GM18517 (cell line): ENCODE results near the gene SCGB3A1.

ENCODE experiments used
- ATAC-seq: cut with Tn5 transposase; IDR thresholded peaks from one replicate; pipeline ENCODE4 v1.9.1; 2021; ENCODE audit warnings: mild to moderate bottlenecking, moderate library complexity; ENCODE audit not compliant: unreplicated experiment

Gene SCGB3A1

DNA sequence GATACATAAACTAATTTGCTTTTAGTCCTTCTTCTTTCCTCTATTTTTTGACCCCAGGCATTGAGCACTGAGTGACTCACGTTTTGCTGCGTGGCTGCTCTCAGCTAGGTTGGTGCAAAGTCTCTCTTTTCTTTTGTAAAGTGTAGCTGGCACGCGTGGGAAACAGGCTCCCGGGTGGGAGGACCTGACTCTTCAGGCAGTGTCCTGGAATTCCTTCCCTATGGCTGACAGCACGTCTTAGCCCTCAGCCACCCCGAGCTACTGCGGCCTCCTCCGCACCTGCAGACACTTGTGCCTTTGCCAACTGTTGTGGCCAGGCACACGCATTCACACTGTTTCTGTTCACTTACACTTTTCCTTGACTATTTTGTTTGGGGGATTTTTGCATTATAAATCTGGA lies 877 bp upstream of the SCGB3A1 start:
- ATAC-seq, result no peak

DNA sequence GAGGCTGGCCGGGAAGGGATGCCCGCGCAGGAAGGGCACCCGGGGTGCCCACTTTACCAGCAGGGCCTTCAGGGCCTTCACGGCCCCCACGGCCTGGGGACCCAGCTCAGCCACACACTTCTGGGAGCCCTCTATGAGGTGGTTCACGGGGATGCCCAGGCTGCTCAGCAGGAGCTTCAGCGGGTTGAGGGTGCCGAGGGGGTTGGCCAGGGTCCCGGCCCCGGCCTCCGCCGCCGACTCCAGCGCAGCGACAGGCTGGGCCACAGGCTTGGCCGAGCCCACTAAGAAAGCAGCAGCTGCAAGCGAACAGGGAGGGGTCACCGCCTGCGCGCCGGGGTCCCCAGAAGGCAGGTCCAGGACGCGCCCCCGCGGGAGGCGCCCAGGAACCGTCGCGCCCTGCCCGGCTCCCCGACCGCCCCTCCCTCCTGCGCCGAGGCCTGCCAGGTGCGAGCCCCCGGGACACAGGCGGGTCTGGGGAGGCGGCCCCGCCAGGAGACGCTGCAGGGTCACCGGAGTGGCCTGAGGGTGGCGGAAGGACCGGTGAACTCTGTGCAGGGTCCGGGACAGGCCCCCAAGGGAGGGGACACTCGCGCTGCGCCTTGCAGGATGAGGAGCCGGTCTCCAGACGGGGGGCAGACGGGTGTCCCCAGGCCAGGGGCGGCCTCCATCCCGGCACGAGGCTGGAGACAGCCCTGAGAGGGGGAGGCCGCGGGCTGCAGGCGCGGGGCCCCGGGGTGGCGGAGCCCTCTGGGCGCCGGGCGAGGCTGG lies 572 bp downstream of the SCGB3A1 start:
- no peak for ATAC-seq

DNA sequence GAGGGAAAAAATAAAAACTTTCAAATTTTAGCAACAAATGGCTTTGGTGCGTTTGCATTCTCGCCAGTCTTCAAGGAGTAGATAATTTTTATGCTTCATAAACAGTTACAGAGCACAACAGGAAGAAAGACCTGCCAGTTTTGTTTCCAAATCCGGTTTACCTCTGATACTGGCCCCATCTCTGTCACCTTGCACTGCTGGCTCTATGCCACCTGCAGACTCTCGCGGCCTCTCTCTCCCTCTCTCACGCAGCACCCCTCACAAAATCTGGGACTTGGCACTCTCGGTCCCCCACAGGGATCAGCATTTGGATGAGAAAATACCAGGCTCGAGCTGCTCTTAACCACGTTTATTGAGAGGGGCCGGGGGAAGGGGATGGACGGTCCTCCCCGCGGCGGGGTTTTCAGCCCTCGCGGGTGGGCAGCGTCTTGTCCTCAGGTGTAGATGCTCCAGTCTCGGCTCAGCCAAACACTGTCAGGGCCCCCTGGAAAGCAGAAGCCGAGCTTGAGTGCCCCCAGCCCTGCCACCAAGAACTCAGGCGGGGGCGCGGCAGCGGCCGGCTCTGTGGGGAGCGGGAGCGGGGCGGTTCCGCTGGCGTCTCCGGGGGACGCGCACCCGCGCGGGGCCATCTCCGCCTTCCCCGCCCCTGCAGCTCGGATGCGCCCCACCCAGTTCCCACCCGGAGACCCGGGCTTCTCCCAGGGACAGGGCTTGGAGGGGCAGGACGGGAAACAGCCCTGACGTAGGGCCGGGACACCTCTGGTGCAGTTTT lies 1.3 kb downstream of the SCGB3A1 start:
- no peak for ATAC-seq

DNA sequence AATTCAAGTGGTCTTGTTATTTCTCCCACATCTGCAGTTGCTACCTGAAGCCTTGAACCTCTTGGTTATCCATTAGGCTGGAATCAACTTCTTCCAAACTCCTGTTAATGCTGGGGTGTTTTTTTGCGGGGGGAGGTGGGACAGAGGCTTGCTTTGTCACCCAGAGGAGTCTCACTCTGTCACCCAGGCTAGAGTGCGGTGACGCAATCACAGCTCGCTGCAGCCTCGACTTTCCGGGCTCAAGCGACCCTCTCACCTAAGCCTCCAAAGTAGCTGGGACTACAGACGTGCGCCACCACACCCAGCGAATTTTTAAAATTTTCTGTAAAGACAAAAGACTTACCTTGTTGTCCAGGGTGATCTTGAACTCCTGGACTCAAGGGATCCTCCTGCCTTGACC lies 4.4 kb downstream of the SCGB3A1 start:
- no peak for ATAC-seq

DNA sequence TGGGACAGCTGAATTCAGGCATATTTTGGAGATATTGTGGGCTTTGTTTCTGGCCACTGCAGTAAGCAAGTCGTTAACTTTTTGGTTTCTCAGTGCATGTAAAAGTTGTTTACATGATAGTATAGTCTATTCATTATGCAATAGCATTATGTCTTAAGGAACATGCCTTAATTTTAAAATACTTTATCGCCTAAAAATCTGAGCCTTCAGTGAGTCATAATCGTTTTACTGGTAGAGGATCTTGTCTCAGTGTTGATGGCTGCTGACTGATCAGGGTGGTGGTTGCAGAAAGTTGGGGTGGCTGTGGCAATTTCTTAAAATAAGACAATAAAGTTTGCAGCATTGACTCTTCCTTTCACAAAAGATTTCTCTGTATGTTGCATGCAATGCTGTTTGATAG lies 5.1 kb downstream of the SCGB3A1 start:
- no peak for ATAC-seq

DNA sequence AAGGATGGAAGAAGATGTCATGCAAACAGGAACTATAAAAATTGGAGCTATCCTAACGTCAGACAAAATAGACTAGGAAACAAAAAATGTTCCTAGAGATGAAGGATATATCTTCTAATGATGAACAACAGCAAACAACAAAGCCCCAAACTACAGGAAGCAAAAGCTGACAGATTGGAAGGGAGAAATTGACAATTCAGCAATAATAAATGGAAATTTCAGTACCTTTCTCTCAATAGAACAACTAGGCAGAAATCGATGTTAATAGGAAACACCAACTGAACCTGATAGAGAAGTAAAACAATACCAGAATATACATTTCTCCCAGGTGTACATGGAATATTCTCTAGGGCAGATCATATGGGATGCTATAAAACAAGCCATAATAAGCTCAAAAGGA lies 7.6 kb downstream of the SCGB3A1 start:
- ATAC-seq, result no peak

DNA sequence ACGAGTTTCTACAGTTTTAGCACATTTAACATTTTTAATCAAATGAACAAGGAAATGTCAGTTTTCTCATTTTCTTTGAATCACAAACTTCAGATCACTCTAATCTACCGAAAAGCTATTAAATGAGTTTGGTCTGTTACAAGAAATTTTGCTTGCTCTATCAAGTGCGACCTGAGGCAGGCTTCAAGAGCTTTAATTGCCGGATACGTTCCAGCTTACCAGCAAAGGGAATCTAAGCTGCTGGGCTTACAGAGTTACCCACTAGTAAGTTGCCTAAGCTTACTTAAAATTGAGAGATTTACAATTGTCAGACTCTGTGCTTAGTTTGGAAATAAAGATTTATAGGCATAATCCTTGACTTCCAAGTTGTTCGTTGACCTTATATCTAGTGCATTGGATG lies 10.6 kb downstream of the SCGB3A1 start:
- ATAC-seq, result no peak

DNA sequence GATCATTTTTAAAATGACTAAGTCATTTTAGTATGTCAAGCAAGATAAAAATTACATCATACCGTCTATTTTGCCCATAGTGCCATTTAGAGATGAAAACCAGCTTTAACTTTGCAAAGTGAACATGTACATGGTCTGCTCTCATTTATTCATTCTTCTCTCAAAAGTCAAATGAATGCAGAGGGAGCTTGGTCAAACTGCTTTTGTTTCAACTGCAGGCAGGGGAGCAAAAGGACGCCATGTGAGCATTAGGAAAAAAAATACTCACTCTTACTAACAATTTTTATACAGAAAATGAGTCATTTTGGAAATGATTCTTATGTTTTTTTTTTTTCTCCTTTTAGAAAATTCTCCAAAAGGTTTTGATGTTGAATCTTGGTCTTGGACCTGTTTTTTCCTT lies 15.7 kb downstream of the SCGB3A1 start:
- no peak for ATAC-seq

DNA sequence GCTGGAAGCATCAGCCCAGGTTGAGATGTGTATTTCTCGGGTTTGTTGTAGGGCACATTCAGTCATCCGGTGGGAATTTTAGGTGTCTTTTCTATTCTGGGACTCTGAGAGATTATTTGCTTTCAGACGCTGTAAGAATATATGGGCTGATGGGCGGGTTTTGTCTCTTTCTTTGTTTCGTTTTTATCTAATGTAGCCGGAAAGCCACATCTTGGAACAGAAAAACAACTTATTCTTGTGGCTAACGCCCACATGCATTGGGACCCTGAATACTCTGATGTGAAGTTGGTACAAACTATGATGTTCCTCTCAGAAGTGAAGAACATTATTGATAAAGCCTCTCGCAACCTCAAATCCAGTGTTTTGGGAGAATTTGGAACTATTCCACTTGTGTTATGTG lies 22.4 kb downstream of the SCGB3A1 start:
- ATAC-seq, result no peak

DNA sequence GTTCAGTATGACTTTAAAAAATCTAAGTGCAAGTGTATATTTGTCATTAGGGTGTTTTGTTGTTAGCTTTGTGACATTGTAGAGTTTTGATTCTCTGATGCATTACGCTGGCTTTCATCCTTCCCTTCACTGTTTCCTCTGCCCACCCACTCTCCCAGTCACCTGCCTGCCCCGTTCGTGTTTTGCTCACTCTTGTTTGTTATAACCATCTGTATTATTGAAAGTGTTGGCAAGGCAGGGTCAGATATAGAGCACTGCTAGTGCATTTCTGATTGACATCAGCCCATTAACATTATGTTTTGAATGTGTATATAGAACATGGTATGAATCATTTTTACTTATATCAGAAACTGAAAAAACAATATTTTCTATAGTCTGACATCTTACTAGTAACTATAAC lies 27.3 kb downstream of the SCGB3A1 start:
- ATAC-seq, result no peak

DNA sequence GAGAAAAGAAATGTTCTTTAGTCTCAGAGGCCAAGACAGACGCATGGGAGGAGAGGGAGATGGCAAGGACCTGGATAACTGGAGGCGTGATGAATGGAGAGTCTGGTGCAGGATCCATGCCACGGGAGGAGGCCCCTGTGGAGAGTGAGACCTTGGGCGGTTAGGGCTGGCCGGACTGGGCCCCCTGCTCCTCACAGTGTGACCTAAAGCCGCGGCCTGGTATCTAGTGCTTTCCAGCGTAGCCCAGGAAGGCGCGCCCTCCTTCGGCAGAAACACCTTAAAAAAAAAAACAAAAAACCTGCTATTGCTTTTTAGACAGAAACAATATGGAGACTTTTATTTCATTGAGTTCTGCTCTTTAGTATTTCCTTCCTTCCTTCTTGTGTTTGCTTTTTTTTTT lies 33.1 kb downstream of the SCGB3A1 start:
- ATAC-seq, result no peak

DNA sequence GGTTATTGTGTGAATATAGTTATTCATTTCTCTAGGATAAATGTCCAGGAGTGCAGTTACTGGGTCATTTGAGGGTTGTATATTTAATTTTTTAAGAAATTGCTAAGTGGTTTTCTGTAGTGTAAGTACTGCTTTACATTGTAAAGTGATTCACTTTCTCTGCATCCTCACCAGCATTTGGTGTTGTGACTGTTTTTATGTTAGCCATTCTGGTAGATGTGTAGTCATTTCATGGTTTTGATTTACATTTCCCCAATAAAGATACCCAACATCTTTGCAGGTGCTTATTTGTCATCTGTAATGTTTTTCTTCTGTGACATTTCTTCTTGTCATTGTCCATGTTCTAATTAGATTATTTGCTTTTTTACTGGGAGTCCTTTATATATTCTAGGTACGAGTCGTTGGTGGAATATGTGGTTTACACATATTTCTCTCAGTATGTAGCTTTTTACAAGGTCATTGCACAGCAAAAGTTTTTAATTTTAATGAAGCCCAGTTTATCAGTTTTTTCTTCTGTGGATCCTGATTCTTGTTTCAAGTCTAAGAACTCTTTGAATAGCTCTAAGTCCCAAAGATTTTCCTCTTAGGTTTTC lies 34.0 kb downstream of the SCGB3A1 start:
- no peak for ATAC-seq

DNA sequence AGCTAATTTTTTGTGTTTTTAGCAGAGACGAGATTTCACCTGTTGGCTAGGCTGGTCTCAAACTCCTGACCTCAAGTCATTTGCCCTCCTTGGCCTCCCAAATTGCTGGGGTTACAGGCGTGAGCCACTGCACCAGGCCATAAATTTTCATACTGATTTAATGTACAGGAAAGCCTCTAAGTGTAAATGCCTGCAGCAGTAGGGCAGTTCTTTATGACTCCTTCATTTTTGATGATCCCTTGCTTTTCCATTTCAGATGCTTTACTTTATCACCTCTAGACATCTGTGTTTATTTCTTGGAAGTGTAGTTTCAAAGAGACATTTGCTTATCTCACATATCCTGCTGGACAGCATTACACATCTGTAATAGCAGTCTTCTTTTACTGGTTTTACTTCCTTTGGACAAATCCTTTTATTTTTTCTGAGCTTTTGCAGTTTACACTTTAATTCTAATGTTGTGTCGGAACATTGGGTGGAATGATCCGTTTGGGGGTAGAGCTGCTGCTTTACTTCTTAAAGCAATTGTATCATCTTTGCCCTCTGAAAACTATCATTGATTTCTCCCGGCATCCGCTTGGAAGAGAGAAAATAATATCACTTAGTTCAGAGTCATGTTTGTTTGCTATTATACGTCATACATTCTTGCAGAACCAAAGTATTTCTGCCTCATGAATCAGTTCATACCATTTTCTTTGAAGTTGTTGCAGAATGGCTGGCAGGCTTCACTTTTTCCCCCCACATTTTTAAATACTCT lies 36.0 kb downstream of the SCGB3A1 start:
- no peak for ATAC-seq

DNA sequence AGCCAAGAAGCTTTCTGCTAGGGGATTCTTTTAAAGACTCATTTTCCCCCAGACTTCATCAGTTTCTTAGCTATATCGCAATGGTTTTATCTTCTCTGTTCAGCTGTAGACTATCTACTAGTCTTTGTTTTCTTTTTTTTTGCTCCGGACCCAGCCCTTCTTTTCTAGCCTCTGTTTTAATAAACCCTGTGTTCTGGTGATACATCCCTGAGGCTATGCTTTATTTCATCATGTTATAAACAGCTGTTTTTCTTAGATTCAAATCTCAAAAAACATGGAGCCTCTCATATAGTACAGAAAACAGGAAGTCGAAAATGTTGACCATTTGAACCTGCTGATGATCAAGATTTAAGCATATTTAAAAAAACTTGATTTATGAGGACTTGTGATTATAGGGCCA lies 37.8 kb downstream of the SCGB3A1 start:
- no peak for ATAC-seq

DNA sequence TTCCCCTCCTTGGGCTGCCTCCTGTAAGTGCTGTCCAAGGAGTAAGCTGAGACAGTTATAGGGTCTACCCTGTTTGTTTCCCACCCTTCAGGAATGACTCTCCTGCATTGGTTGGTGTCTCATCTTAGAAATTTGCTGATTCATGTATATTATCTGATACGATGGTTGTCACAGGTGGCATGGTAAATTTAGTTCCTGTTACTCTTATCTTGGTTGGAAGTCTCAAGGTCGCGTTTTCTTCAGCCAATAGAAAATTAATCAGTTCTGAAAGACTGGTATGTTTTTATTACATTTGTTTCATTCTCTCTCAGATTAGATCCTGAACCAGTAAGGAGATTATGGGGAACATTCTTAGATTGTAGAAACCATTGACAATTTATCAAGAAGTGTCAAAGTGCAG lies 42.7 kb downstream of the SCGB3A1 start:
- ATAC-seq, result no peak

DNA sequence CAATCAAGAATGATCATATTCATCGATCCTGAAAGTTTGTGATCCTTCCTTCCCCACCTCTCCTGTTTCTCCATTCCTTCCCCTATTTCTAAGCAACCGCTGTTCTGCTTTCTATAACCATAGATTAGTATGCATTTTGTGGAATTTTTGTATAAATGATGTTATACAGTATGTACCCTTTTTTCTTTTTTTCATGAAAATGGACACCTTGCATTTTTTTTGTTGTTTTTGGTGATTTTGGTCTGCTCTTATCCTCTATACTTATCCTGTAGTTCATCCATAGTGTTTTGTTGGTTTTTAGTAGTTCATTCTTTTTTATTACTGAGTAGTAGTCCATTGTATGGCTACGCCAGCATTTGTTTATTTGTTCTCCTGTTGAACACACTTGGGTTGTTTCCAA lies 46.1 kb downstream of the SCGB3A1 start:
- no peak for ATAC-seq

DNA sequence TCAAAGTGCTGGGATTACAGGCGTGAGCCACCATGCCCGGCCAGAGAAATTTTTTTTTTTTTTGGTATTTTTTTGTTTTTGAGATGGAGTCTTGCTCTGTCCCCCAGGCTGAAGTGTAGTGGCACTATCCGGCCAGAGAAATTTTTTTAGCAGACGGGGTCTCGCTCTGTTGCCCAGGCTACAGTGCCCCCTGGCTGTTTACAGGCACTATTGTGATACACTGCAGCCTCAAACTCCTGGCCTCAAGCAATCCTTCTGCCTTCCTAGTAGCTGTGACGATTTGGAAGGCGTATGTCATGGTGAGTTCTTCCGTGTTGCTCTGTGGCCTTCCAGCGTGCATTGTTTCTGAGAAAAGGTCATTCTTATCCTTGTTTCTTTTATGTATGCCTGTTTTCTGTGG lies 49.6 kb downstream of the SCGB3A1 start:
- ATAC-seq, result no peak
